Lower leg skin (tissue), 3 donors: ENCODE results near the gene PLPP7.

Experiments used
- CTCF ChIP-seq, 3 donors: fragments of 450-650 bp; IDR thresholded peaks; one replicate each; pipeline ENCODE4 v1.5.1; 2016; ENCODE audit warnings: antibody characterized with exemption in 3 of 3, mild to moderate bottlenecking in 3 of 3, moderate library complexity in 2 of 3
- POLR2A ChIP-seq, 2 donors: fragments of 450-650 bp; IDR thresholded peaks; one replicate each; pipeline ENCODE4 v1.6.1; 2016 to 2017; ENCODE audit warnings: antibody characterized with exemption in 2 of 2, mild to moderate bottlenecking in 1 of 2, moderate library complexity in 1 of 2

GRCh38 chr9:131337131-131337848 lies 47.8 kb downstream of the PLPP7 start:
- TF ChIP-seq POLR2A (IDR thresholded peaks at IDR 0.05) (no peak), CTCF (IDR thresholded peaks at IDR 0.05) (no peak)
